Measurements from ENCODE around the gene SLC47A2.

SLC47A2 gene

GRCh38 chr17:19747829-19748806 lies 31.7 kb upstream of the SLC47A2 start, which contains the start of gene ALDH3A1:
Gene ALDH3A1, minus strand, starts transcription at chr17:19748298. Its CDS starts 3,169 bp downstream, at chr17:19745129.
- DNase-seq = no peak

DNA sequence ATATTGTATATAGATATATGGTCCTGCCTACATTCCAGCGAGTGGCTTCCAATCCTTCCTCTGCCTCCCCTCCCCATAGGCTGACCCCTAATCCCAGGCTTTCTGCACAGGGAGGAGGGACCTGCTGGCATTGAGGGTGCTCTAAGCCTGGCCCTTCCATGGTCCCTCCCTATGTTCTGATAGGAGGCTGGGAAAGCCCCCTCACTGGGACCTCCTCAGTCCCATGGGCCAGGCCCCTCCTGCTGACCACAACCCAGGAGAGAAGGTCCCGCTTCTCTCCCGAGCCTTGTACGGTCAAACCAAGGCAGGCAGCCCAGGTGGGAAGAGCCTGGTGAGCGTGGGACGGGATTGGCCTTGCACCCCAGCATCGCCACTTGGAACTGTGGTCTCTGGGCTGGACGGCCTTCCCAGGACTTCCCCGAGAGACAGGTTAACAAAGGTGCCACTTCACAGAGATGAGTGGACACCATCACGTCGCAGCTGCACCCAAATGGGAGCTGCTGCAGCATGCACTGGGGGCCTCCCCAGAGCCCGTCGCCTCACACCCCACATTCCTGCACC lies 30.9 kb upstream of the SLC47A2 start:
- DNase-seq = no peak

- no peak for DNase-seq
Observed at GRCh38 chr17:19746517-19746916, 30.1 kb upstream of the SLC47A2 start.

GRCh38 chr17:19744922-19745757 lies 28.8 kb upstream of the SLC47A2 start:
- peak; percentile 83 for DNase-seq

DNA sequence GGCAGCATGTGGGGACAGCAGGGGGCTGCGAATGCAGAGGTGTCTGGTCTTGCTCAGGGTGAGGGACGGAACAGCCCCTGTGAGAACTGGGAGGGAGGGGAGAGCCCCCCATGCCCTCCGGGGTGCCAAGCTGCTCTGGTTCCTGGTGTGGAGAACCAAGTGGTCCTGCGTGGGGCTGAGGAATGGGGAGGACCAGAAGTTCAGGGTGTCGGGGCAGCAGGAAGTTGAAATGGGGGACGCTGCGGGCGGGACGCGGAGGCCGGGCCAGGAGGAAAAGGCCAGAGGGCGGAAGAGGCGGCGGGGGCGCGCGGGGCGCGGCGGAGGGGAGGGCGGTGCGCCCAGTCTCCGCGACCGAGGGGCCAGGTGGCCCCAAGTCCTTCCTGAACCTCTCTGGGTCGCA lies 28.1 kb upstream of the SLC47A2 start:
- DNase-seq = no peak

DNA sequence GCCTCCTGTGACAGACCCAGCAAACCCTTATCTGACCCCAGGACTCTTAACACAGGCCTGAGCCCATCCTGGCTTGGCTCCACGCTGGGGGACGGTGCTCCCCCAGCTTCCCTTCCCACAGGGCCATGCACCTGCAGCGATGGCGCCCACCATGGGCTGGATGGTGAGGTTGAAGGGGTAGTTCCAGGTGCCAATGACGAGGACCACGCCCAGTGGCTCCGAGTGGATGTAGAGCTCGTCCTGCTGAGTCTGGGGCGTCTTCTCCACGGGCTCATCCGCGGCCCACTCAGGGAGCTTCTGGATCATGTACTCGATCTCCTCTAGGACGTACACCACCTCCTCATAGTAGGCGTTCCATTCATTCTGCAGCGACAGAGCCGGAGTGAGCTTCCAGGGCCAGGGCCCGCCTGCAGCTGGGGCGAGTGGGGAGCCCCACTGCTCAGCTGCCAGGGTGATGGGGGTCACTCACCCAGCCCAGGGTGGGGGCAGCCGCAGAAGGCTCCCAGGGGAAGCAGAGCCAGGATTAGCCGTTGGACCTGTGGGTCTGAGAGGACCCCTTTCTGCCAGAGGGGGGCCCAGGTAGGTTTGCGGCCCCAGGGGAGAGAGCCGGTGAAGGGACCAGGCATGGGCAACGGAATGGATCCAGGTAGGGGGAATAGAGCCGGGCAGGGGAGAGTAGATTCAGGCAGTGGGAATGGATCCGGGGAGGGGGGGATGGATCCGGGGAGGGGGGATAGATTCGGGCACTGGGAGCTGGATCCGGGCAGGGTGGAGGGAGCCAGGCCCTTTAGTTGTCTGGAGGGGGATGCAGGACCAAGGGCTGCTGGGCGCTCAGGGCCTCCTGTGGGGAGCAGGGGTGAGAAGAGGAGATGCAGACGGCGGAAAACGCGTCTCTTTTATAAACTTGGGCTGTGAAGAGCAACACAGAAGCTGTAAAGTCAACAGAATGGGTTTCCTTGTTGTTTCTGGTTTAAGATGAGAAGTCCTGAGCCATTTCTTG lies 27.0 kb upstream of the SLC47A2 start:
- DNase-seq = no peak

DNA sequence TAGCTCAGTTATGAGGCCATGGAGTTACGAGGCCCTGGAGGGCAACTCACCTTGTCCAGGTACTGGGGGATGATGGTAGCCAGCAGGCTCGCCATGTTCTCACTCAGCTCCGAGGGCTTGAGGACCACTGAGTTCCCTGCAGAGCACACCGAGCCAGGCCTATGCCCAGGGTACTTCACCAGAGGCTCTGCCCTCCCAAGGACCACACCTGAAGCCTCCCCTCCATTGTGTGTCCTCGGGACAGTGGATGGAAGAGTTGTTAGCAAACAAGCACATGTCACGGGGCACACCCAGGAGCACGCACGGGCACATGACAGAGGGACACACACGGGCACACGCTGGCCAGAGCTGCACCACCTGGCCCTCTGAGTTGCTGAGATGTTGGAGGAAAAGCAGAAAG lies 26.1 kb upstream of the SLC47A2 start:
- no peak for DNase-seq

- DNase-seq = no peak
Observed at GRCh38 chr17:19741832-19742457, 25.6 kb upstream of the SLC47A2 start.

DNA sequence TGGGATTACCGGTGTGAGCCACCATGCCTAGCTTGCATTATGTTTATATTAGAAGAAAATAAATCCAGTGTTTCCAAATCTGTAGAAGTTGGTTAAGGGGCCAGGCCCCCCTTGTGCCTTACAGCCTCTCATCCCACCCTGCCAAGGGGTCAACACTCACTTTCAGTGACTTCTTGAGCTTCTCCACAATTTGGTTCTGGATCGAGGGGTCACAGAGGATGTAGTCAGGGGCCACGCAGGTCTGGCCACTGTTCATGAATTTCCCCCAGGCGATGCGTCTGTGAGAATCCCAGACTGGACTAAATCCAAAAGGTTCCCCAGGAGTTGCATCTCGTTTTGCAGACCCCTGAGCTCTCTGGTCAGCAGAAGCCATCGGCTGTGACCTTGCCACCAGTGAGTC lies 24.5 kb upstream of the SLC47A2 start:
- no peak for DNase-seq

DNA sequence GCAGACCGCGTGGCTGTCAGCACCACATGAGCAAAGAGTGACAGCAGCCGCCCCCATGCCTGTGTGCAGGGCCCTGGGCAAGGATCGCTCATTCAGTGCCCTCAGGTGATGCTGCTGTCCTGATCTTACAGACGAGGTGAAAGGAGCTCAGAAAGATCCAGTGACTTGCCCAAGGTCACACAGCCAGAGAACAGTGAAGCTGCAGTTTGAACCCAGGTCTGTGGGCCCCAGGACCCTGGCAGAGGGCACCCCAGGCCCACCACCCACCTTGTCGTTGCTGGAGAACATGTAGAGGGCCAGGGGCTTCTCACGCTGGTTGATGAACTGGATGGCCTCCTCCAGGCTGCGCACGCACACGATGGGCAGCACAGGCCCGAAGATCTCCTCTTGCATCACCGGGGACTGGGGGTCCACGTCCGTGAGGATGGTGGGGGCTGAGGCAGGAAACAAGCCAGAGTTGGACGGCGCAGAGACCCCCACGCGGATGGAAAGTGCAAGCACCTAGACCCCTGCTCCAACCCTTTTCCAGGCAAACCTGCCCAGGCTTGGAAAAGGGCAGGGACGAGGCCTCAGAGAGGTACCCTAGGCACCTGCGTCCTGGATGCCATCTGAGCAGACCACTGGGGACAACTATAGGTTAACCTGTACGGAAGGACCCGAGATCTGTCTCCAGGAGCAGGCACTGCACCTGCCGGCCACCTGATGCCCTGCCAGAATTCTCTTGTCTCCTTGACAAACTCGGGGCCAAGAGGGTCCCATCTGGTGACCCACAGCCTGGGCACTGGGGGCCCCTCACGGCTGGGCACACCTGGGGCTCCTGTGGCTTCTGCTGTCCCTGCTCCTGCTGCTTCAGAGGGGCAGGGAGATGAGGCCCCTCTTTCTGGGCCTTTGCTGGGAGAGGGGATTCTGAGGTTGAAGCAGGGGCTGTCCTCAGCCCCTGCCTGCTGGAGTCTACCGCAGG lies 23.1 kb upstream of the SLC47A2 start:
- DNase-seq = no peak

DNA sequence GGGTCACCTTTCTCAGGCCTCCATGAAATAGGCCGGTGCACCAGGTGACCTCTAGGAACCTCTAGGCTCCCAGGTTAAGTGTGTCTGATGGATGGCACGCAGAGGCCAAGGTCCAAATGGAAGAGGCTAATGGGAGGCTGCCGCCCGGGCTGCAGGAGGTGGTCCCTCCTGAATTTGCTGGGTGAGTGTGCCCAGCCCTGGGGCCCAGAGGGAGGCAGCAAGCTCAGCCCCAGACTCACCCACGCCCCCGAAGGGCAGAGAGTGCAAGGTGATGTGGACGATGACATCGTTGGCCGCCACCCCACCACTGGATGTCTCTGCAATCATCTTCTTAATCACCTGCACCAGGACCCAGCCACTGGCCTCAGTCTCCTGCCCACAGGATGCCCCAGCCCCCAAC lies 22.4 kb upstream of the SLC47A2 start:
- no peak for DNase-seq

- DNase-seq = no peak
Observed at GRCh38 chr17:19738073-19738449, 21.7 kb upstream of the SLC47A2 start.

DNA sequence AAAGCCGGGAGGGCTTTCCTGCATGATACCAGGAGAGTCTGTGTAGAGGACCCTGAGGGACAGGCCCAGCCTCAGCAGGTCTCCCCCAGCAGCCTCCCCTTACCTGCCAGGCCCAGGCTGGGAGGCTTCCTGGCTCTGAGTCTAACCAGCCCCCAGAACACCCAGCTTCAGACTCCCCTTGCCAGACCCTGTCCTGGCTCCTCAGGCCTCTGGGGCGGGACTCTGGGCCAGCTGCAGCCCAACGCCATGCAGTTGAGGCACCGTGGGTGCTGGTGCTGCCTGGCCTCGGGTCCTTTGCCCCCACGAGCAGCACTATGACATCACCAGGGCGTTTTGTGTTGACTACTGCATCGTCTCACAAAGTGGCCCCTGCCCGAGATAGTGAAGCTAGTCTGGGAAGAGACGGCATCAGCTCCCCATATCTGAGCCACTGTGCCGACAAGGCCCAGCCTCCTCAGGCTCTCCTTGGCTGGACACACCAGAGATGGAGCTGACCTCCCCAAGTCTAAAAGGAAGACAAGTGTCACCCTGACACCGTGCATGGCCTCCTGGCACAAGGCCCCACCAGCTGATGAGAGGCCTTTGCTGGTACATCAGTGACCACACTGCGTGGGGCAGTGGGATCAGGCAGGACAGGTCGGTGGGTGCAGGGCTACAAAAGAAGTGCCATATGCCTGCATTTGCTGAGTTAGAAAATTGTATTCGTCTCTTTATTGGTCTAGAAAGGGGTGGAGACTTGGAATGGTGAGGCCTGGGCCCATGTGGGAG lies 21.1 kb upstream of the SLC47A2 start:
- DNase-seq = no peak

GRCh38 chr17:19736071-19736470 lies 19.7 kb upstream of the SLC47A2 start:
- DNase-seq = no peak

GRCh38 chr17:19733953-19734526 lies 17.7 kb upstream of the SLC47A2 start:
- no peak for DNase-seq

DNA sequence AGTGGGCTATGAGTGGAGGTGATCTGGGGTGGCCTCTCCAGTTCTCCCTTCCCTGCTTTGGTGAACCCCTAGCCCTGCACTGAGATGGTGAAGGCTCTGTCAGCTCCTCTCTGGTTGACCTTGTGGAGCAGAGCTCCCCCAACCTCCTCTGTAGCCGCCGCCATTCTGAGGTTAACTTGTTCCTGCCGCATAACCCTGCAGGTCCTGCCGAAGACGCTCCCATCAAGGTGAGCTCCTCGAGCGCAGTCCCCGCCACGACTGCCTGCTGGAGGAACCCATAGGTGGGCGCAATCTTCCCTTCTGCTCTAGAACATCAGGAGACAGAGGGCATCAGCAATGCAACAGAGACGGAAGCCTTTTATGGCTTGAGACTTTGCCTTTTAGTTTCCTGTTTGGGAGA lies 15.2 kb upstream of the SLC47A2 start:
- no peak for DNase-seq

DNA sequence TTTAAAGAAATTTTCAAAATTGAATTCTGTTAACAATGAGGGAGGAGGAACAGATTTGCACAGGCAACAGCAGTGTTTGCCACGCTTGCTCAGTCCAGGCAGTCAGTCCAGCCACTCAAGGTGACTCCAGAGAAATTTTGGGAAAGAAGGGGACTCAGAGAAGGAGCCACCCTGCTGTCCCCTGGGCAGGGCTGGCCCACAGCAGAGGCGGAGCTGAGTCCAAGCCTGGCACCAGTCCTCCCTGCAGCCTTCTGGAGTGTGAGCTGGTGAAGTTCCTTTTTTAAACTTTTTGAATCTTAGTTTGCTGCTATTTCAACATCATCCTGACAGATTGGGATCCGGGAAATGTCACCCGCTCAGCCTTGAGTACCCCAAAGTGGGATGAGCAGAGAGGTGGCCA lies 14.5 kb upstream of the SLC47A2 start:
- DNase-seq = no peak

- DNase-seq = no peak
Observed at GRCh38 chr17:19729900-19730299, 13.5 kb upstream of the SLC47A2 start.

- no peak for DNase-seq
Observed at GRCh38 chr17:19728084-19728495, 11.7 kb upstream of the SLC47A2 start.

All from CD4-positive, alpha-beta T cell treated with Interleukin-12 subunit alpha and Interleukin-12 subunit beta, for 1 hour (primary cell).